ENCODE measurements around the gene RSF1.

The RSF1 gene

GRCh38 chr11:77761491-77761890 is 59.0 kb downstream of the RSF1 start:
- Histone ChIP-seq H3K4me3 (no peak overlapping the region), H3K27ac (no peak overlapping the region)

- no peak overlapping the region for H3K4me3 ChIP-seq
These were observed 62.2 kb downstream of the RSF1 start for GRCh38 chr11:77758331-77758730.

GRCh38 chr11:77753230-77753629 is 67.3 kb downstream of the RSF1 start:
- no peak overlapping the region for H3K27ac ChIP-seq
- no peak overlapping the region for H3K4me3 ChIP-seq

More at GRCh38 chr11:77758331-77758730, 62.2 kb downstream of the RSF1 start:
- H3K27ac ChIP-seq = no peak overlapping the region

GRCh38 chr11:77752516-77752915 is 68.0 kb downstream of the RSF1 start:
- no peak overlapping the region for H3K4me3 ChIP-seq

GRCh38 chr11:77750394-77751156 is 69.9 kb downstream of the RSF1 start:
- H3K4me3 ChIP-seq = no peak overlapping the region
- no peak overlapping the region for H3K27ac ChIP-seq

More at GRCh38 chr11:77752516-77752915, 68.0 kb downstream of the RSF1 start:
- no peak overlapping the region for H3K27ac ChIP-seq

GRCh38 chr11:77749232-77749631 is 71.3 kb downstream of the RSF1 start:
- Histone ChIP-seq H3K4me3 (no peak overlapping the region), H3K27ac (no peak overlapping the region)

- no peak overlapping the region for H3K27ac ChIP-seq
- H3K4me3 ChIP-seq = no peak overlapping the region
These were observed 72.3 kb downstream of the RSF1 start for GRCh38 chr11:77748266-77748665.

GRCh38 chr11:77747381-77747969 is 73.0 kb downstream of the RSF1 start:
- Histone ChIP-seq H3K4me3 (no peak overlapping the region), H3K27ac (no peak overlapping the region)

GRCh38 chr11:77736473-77736872 is 84.0 kb downstream of the RSF1 start:
- H3K27ac ChIP-seq = no peak overlapping the region
- no peak overlapping the region for H3K4me3 ChIP-seq

GRCh38 chr11:77734890-77735289 is 85.6 kb downstream of the RSF1 start:
- no peak overlapping the region for H3K4me3 ChIP-seq
- no peak overlapping the region for H3K27ac ChIP-seq

- Histone ChIP-seq H3K4me3 (no peak overlapping the region), H3K27ac (no peak overlapping the region)
These were observed 88.4 kb downstream of the RSF1 start for GRCh38 chr11:77732143-77732542.

- H3K4me3 ChIP-seq = no peak overlapping the region
- H3K27ac ChIP-seq = no peak overlapping the region
These were observed 89.7 kb downstream of the RSF1 start for GRCh38 chr11:77730789-77731188.

- H3K27ac ChIP-seq = no peak overlapping the region
- no peak overlapping the region for H3K4me3 ChIP-seq
These were observed 91.5 kb downstream of the RSF1 start for GRCh38 chr11:77729063-77729462.

- Histone ChIP-seq H3K27ac (no peak overlapping the region), H3K4me3 (no peak overlapping the region)
These were observed 92.2 kb downstream of the RSF1 start for GRCh38 chr11:77728203-77728786.

- Histone ChIP-seq H3K4me3 (no peak overlapping the region), H3K27ac (no peak overlapping the region)
These were observed 94.0 kb downstream of the RSF1 start for GRCh38 chr11:77726524-77726923.

- Histone ChIP-seq H3K27ac (no peak overlapping the region), H3K4me3 (no peak overlapping the region)
These were observed 95.1 kb downstream of the RSF1 start for GRCh38 chr11:77725433-77725832.

GRCh38 chr11:77724636-77725035 is 95.9 kb downstream of the RSF1 start:
- Histone ChIP-seq H3K27ac (no peak overlapping the region), H3K4me3 (no peak overlapping the region)

GRCh38 chr11:77723024-77723423 is 97.5 kb downstream of the RSF1 start:
- Histone ChIP-seq H3K27ac (no peak overlapping the region), H3K4me3 (no peak overlapping the region)

GRCh38 chr11:77710358-77710757 is 110.2 kb downstream of the RSF1 start:
- no peak overlapping the region for H3K4me3 ChIP-seq
- no peak overlapping the region for H3K27ac ChIP-seq

GRCh38 chr11:77705876-77706579 is 114.5 kb downstream of the RSF1 start:
- H3K4me3 ChIP-seq = no peak overlapping the region
- no peak overlapping the region for H3K27ac ChIP-seq
